Calu3 (cell line): ENCODE measurements around the gene UGGT2. TPM values are rescaled to one million over a fixed set of nuclear protein-coding genes. Genes with fewer than 3 reads are reported as not detected.
A peak's percentile ranks its signal among the peaks of the same experiment; 100 is the strongest.

Experiments
- BruUV-seq: library from RNA; stranded (reverse); fragments of 400-500 nt; replicated peaks from 2 replicates; lab custom pipeline; 2021; lab: Mats Ljungman, UMichigan
- CTCF ChIA-PET: fragments of 300-600 bp; sonication (Branson Sonifier 250); formaldehyde crosslinking; loops from one replicate; lab custom pipeline; 2022; ENCODE audit warnings: antibody characterized with exemption; lab: Charles Lee
- DNase-seq: peaks from one replicate; pipeline ENCODE4 v3.0.0; 2022
- H3K27ac Mint-ChIP-seq: one replicate; pipeline ENCODE4 v1.8.0; 2022; ENCODE audit warnings: mixed read lengths; ENCODE audit not compliant: unreplicated experiment
- H3K27me3 Mint-ChIP-seq: one replicate; pipeline ENCODE4 v1.8.0; 2022; ENCODE audit warnings: mixed read lengths; ENCODE audit not compliant: unreplicated experiment
- H3K36me3 Mint-ChIP-seq: one replicate; pipeline ENCODE4 v1.8.0; 2022; ENCODE audit warnings: mild to moderate bottlenecking, moderate library complexity, mixed read lengths; ENCODE audit not compliant: insufficient read depth, unreplicated experiment
- H3K4me1 Mint-ChIP-seq: one replicate; pipeline ENCODE4 v1.8.0; 2022; ENCODE audit warnings: mild to moderate bottlenecking, low read depth, mixed read lengths; ENCODE audit not compliant: unreplicated experiment
- H3K4me3 Mint-ChIP-seq: one replicate; pipeline ENCODE4 v1.8.0; 2022; ENCODE audit warnings: mild to moderate bottlenecking, low read depth, moderate library complexity, mixed read lengths; ENCODE audit not compliant: unreplicated experiment
- H3K9me3 Mint-ChIP-seq: one replicate; pipeline ENCODE4 v1.8.0; 2022; ENCODE audit warnings: low read depth, mixed read lengths; ENCODE audit not compliant: unreplicated experiment
- CTCF ChIP-seq: fragments of 200-600 bp; IDR thresholded peaks from one replicate; pipeline ENCODE4 v1.8.0; 2022; ENCODE audit warnings: antibody characterized with exemption; ENCODE audit not compliant: unreplicated experiment
- intact Hi-C: fragments of 100-400 bp; cut with micrococcal nuclease; formaldehyde crosslinking; loops from one replicate; pipeline ENCODE4 v1.10.0; 2022; ENCODE audit not compliant: unreplicated experiment
- total RNA-seq: library from RNA; stranded (reverse); gene quantifications from 2 replicates; pipeline ENCODE4 v1.2.3, GENCODE V29; 2022

Gene UGGT2
- total RNA-seq, 1 experiment from 2014 or later: 12.1 TPM

GRCh38 chr13:95841894-95842293 lies 211.3 kb downstream of the UGGT2 start:
- no peaks in the 10 kb centered on the region for H3K4me1 Mint-ChIP-seq
- H3K36me3 Mint-ChIP-seq: no peaks in the 10 kb centered on the region
- H3K4me3 Mint-ChIP-seq: no peak overlapping the region
- no TSS peak for BruUV-seq
- intact Hi-C loops: no loop called here
- H3K27me3 Mint-ChIP-seq: no peaks in the 10 kb centered on the region
- no peak overlapping the region for H3K27ac Mint-ChIP-seq
- H3K9me3 Mint-ChIP-seq: peaks cover 4% of the 10 kb centered on the region
- no peak for TF ChIP-seq CTCF
- CTCF ChIA-PET: interaction anchor here (0.6 kb wide), 1 partner anchor 1057 kb away, joined by 3 read pairs; no protein-coding TSS in a partner anchor
- DNase-seq: no peak

DNA sequence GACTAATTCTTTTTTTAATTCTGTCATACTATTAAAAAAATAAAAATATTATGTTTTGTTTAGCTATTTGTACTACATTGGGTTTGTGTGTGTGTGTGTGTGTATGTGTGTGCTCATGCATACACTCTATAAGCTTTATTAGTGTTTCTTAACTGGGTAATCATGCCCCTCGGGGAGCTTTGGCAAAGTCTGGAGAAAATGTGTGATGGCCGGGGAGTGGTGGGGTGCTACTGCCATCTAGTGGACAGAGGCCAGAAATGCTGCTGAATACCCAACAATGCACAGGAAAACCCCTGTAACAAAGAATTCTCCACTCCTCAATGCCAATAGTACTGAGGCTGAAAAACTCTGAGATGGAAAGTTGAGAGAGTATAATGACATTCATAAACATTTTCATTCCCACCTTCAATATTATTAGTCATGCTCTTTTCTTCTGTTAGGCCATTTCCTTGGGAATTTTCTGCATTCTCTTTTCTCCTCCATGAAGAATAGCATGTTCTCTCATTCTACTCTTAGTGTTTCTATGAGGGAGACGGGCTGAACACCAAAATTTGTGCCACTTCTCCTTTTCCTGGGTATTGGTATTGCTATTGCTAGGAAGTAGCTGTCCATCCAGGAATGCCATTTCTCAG lies 219.0 kb downstream of the UGGT2 start:
- CTCF ChIA-PET: interaction anchor here (0.7 to 1.4 kb wide), 3 partner anchors 24 to 231 kb away, joined by 3 to 12 read pairs (median 3); no protein-coding TSS in a partner anchor
- intact Hi-C loops: loop anchor here (1.0 to 5.0 kb wide), 2 partner anchors 157 to 210 kb away; partner anchors contain the start of gene DNAJC3
- TF ChIP-seq CTCF: peak; percentile 32
- H3K27ac Mint-ChIP-seq: no peak overlapping the region
- H3K27me3 Mint-ChIP-seq: no peaks in the 10 kb centered on the region
- no peak overlapping the region for H3K4me3 Mint-ChIP-seq
- peaks cover 4% of the 10 kb centered on the region for H3K9me3 Mint-ChIP-seq
- BruUV-seq: no TSS peak
- no peaks in the 10 kb centered on the region for H3K4me1 Mint-ChIP-seq
- DNase-seq: peak; percentile 36
- no peaks in the 10 kb centered on the region for H3K36me3 Mint-ChIP-seq

DNA sequence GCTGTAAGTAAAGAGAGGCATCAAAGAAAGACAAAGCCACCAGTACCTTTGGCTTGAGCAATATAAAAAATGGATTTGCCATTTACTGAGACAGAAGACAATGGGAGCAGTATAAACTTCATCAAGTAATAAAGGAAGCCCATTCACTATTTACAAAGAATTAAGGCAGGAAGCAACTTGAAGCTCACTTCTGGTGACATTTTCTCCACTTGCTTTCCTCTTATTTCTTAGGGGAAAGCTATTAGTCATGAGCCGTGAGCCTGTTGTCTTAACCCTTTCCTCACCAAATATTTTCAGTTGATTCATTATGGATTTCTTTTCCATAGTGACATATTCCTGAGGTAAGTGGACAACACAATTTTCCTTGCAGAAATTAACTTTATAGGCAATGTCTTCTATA lies 219.5 kb downstream of the UGGT2 start:
- CTCF ChIA-PET: interaction anchor here (0.7 to 1.4 kb wide), 3 partner anchors 25 to 230 kb away, joined by 3 to 12 read pairs (median 3); no protein-coding TSS in a partner anchor
- H3K27me3 Mint-ChIP-seq: no peaks in the 10 kb centered on the region
- no peaks in the 10 kb centered on the region for H3K4me1 Mint-ChIP-seq
- no peak for TF ChIP-seq CTCF
- no peak for DNase-seq
- H3K36me3 Mint-ChIP-seq: no peaks in the 10 kb centered on the region
- intact Hi-C loops: loop anchor here (1.0 to 5.0 kb wide), 2 partner anchors 156 to 209 kb away; partner anchors contain the start of gene DNAJC3
- BruUV-seq: no TSS peak
- no peak overlapping the region for H3K27ac Mint-ChIP-seq
- H3K4me3 Mint-ChIP-seq: no peak overlapping the region
- no peaks in the 10 kb centered on the region for H3K9me3 Mint-ChIP-seq

- no TSS peak for BruUV-seq
- Mint-ChIP-seq H3K36me3 (no peaks in the 10 kb centered on the region), H3K4me1 (no peaks in the 10 kb centered on the region), H3K9me3 (peaks cover 1% of the 10 kb centered on the region), H3K27me3 (no peaks in the 10 kb centered on the region), H3K27ac (no peak overlapping the region), H3K4me3 (no peak overlapping the region)
- no peak for DNase-seq
- intact Hi-C loops: loop anchor here (5.0 kb wide), 1 partner anchor 156 kb away; the partner anchor contains the start of gene DNAJC3
- CTCF ChIA-PET: interaction anchor here (0.9 to 1.4 kb wide), 2 partner anchors 209 to 229 kb away, joined by 3 to 12 read pairs; no protein-coding TSS in a partner anchor
- TF ChIP-seq CTCF: no peak
Observed at GRCh38 chr13:95833126-95833525, 220.1 kb downstream of the UGGT2 start.
